Activated T-helper 2 cell treated with anti-CD3 and anti-CD28 coated beads, Interferon-gamma antibody, Interleukin-2, Interleukin-4, amounts not matched to agents 10 μg/mL and 5 μg/mL and 100 μg/mL, durations not matched to agents 14 hours and 24 hours and 36 hours (primary cell): ENCODE measurements around the gene LPXN. TPM values are rescaled to one million over a fixed set of nuclear protein-coding genes. Genes with fewer than 3 reads are reported as not detected.

Experiments
- DNase-seq: peaks from one replicate; pipeline ENCODE4 v3.0.0; 2021; ENCODE audit warnings: low spot score
- H3K27ac Mint-ChIP-seq: one replicate; pipeline ENCODE4 v1.8.0; 2021; ENCODE audit warnings: mixed read lengths
- H3K27me3 Mint-ChIP-seq: one replicate; pipeline ENCODE4 v1.8.0; 2021; ENCODE audit warnings: low read depth, mixed read lengths
- H3K36me3 Mint-ChIP-seq: one replicate; pipeline ENCODE4 v1.8.0; 2021; ENCODE audit warnings: low read depth, mixed read lengths
- H3K4me1 Mint-ChIP-seq: one replicate; pipeline ENCODE4 v1.8.0; 2021; ENCODE audit warnings: low read depth, mixed read lengths
- H3K4me3 Mint-ChIP-seq: one replicate; pipeline ENCODE4 v1.8.0; 2021; ENCODE audit warnings: low read depth, mild to moderate bottlenecking, moderate library complexity, mixed read lengths
- H3K9me3 Mint-ChIP-seq: one replicate; pipeline ENCODE4 v1.8.0; 2021; ENCODE audit warnings: mixed read lengths
- intact Hi-C: fragments of 100-400 bp; cut with micrococcal nuclease; formaldehyde crosslinking; loops from one replicate; pipeline ENCODE4 v1.15.1; 2023
- total RNA-seq: library from RNA; stranded (reverse); gene quantifications from 2 replicates; pipeline ENCODE4 v1.2.3, GENCODE V29; 2022

LPXN gene
- total RNA-seq, 1 donor from 2014 or later = 129 TPM

GRCh38 chr11:58597486-58598144, 22.0 kb upstream of the LPXN start:
- Mint-ChIP-seq H3K27ac (peak overlapping the region; percentile 20), H3K4me3 (no peak overlapping the region), H3K9me3 (no peaks in the 10 kb centered on the region), H3K36me3 (peaks cover 68% of the 10 kb centered on the region), H3K27me3 (no peaks in the 10 kb centered on the region), H3K4me1 (peaks cover 66% of the 10 kb centered on the region)
- intact Hi-C loops = loop anchor here (1.0 to 2.0 kb wide), 3 partner anchors 13 to 24 kb away; no protein-coding TSS in a partner anchor
- no peak for DNase-seq

- Mint-ChIP-seq H3K36me3 (peaks cover 67% of the 10 kb centered on the region), H3K27me3 (no peaks in the 10 kb centered on the region), H3K4me1 (peaks cover 73% of the 10 kb centered on the region), H3K9me3 (no peaks in the 10 kb centered on the region), H3K4me3 (no peak overlapping the region), H3K27ac (peak overlapping the region; percentile 12)
- DNase-seq = no peak
- intact Hi-C loops = loop anchor here (1.0 to 2.0 kb wide), 3 partner anchors 14 to 23 kb away; no protein-coding TSS in a partner anchor
Observed at GRCh38 chr11:58596621-58597020, 21.0 kb upstream of the LPXN start.

- peaks cover 73% of the 10 kb centered on the region for H3K4me1 Mint-ChIP-seq
- H3K27ac Mint-ChIP-seq = no peak overlapping the region
- intact Hi-C loops = no loop called here
- no peaks in the 10 kb centered on the region for H3K27me3 Mint-ChIP-seq
- H3K9me3 Mint-ChIP-seq = no peaks in the 10 kb centered on the region
- no peak overlapping the region for H3K4me3 Mint-ChIP-seq
- H3K36me3 Mint-ChIP-seq = peaks cover 64% of the 10 kb centered on the region
- no peak for DNase-seq
Observed at GRCh38 chr11:58594826-58595225, 19.2 kb upstream of the LPXN start.

GRCh38 chr11:58592760-58593472, 17.3 kb upstream of the LPXN start:
- no peaks in the 10 kb centered on the region for H3K9me3 Mint-ChIP-seq
- intact Hi-C loops = no loop called here
- peaks cover 61% of the 10 kb centered on the region for H3K4me1 Mint-ChIP-seq
- H3K4me3 Mint-ChIP-seq = no peak overlapping the region
- peak overlapping the region; percentile 67 for H3K27ac Mint-ChIP-seq
- H3K36me3 Mint-ChIP-seq = peaks cover 59% of the 10 kb centered on the region
- DNase-seq = no peak
- no peaks in the 10 kb centered on the region for H3K27me3 Mint-ChIP-seq

- intact Hi-C loops = no loop called here
- H3K27ac Mint-ChIP-seq = no peak overlapping the region
- H3K36me3 Mint-ChIP-seq = peaks cover 65% of the 10 kb centered on the region
Observed at GRCh38 chr11:58591659-58592058, 16.0 kb upstream of the LPXN start.

GRCh38 chr11:58586998-58587397, 11.3 kb upstream of the LPXN start:
- intact Hi-C loops = no loop called here
- peaks cover 58% of the 10 kb centered on the region for H3K36me3 Mint-ChIP-seq
- H3K27me3 Mint-ChIP-seq = no peaks in the 10 kb centered on the region
- no peak overlapping the region for H3K4me3 Mint-ChIP-seq
- no peaks in the 10 kb centered on the region for H3K9me3 Mint-ChIP-seq
- H3K27ac Mint-ChIP-seq = no peak overlapping the region
- H3K4me1 Mint-ChIP-seq = peaks cover 52% of the 10 kb centered on the region
- DNase-seq = no peak

More at GRCh38 chr11:58591659-58592058, 16.0 kb upstream of the LPXN start:
- DNase-seq = no peak
- peaks cover 59% of the 10 kb centered on the region for H3K4me1 Mint-ChIP-seq
- H3K4me3 Mint-ChIP-seq = no peak overlapping the region
- no peaks in the 10 kb centered on the region for H3K27me3 Mint-ChIP-seq
- no peaks in the 10 kb centered on the region for H3K9me3 Mint-ChIP-seq

GRCh38 chr11:58582437-58582836, 6.8 kb upstream of the LPXN start:
- no peaks in the 10 kb centered on the region for H3K27me3 Mint-ChIP-seq
- intact Hi-C loops = no loop called here
- H3K27ac Mint-ChIP-seq = peak overlapping the region; percentile 38

GRCh38 chr11:58580311-58580710, 4.7 kb upstream of the LPXN start:
- Mint-ChIP-seq H3K4me1 (peaks cover 47% of the 10 kb centered on the region), H3K4me3 (peak overlapping the region; percentile 95), H3K9me3 (no peaks in the 10 kb centered on the region), H3K27me3 (no peaks in the 10 kb centered on the region), H3K27ac (peak overlapping the region; percentile 96), H3K36me3 (peaks cover 42% of the 10 kb centered on the region)
- intact Hi-C loops = loop anchor here (1.0 kb wide), 1 partner anchor 17 kb away; no protein-coding TSS in a partner anchor
- DNase-seq = no peak

More at GRCh38 chr11:58582437-58582836, 6.8 kb upstream of the LPXN start:
- no peaks in the 10 kb centered on the region for H3K9me3 Mint-ChIP-seq
- peak overlapping the region; percentile 40 for H3K4me3 Mint-ChIP-seq
- DNase-seq = no peak
- peaks cover 57% of the 10 kb centered on the region for H3K36me3 Mint-ChIP-seq
- H3K4me1 Mint-ChIP-seq = peaks cover 46% of the 10 kb centered on the region

- Mint-ChIP-seq H3K27ac (peak overlapping the region; percentile 100), H3K4me1 (peaks cover 48% of the 10 kb centered on the region), H3K27me3 (no peaks in the 10 kb centered on the region), H3K4me3 (peak overlapping the region; percentile 95), H3K36me3 (peaks cover 44% of the 10 kb centered on the region), H3K9me3 (no peaks in the 10 kb centered on the region)
- intact Hi-C loops = loop anchor here (1.0 to 10.0 kb wide), 13 partner anchors 18 to 1154 kb away; partner anchors contain the start of genes FAM111A, FAM111B, PATL1 and SELENOH
- DNase-seq = peak; percentile 88
Observed at GRCh38 chr11:58579192-58580129, 3.8 kb upstream of the LPXN start.

- H3K36me3 Mint-ChIP-seq = peaks cover 49% of the 10 kb centered on the region
- peaks cover 51% of the 10 kb centered on the region for H3K4me1 Mint-ChIP-seq
- no peaks in the 10 kb centered on the region for H3K9me3 Mint-ChIP-seq
- peak; percentile 90 for DNase-seq
- peak within 1 kb of the TSS; percentile 100 for H3K27ac Mint-ChIP-seq
- intact Hi-C loops = loop anchor here (1.0 to 10.0 kb wide), 15 partner anchors 34 to 1153 kb away; partner anchors contain the start of genes CLP1, FAM111A, FAM111B and PATL1
- peak within 1 kb of the TSS; percentile 95 for H3K4me3 Mint-ChIP-seq
- H3K27me3 Mint-ChIP-seq = no peaks in the 10 kb centered on the region
Observed at GRCh38 chr11:58578635-58579191, 3.1 kb upstream of the LPXN start, which contains the start of gene ZFP91. Gene ZFP91, plus strand, starts transcription at chr11:58579063. Its CDS starts 219 bp downstream, at chr11:58579282.

GRCh38 chr11:58578136-58578634, 2.5 kb upstream of the LPXN start:
- Mint-ChIP-seq H3K9me3 (no peaks in the 10 kb centered on the region), H3K4me1 (peaks cover 51% of the 10 kb centered on the region), H3K27ac (peak overlapping the region; percentile 100), H3K27me3 (no peaks in the 10 kb centered on the region), H3K36me3 (peaks cover 52% of the 10 kb centered on the region), H3K4me3 (peak overlapping the region; percentile 90)
- peak; percentile 92 for DNase-seq
- intact Hi-C loops = loop anchor here (1.0 to 10.0 kb wide), 14 partner anchors 34 to 1091 kb away; partner anchors contain the start of genes CLP1, FAM111A, FAM111B and PATL1
